K562 (cell line): ENCODE results near the gene KIAA1614. TPM values are rescaled to one million over a fixed set of nuclear protein-coding genes. Genes with fewer than 3 reads are reported as not detected.

ENCODE experiments used
- ATAC-seq: fragments of 200-7000 bp; cut with Tn5 transposase; 3 replicates; pipeline ENCODE4 v1.9.1; 2020; ENCODE audit warnings: moderate library complexity
- BruUV-seq: library from RNA; stranded (reverse); fragments of 400-500 nt; replicated peaks from 2 replicates; lab custom pipeline; 2021; lab: Mats Ljungman, UMichigan
- CTCF ChIA-PET: fragments of 300-600 bp; formaldehyde crosslinking; extraction: SDS; loops from one replicate; lab custom pipeline; 2021; ENCODE audit warnings: low intra/inter-chr PET ratio; lab: Yijun Ruan, JAX
- POLR2A ChIA-PET: fragments of 300-600, 350-650 bp; sonication (Branson Sonifier 250); formaldehyde crosslinking; extraction: SDS; loops from one replicate; lab custom pipeline; 2021; ENCODE audit warnings: antibody characterized with exemption, inconsistent platforms; lab: Yijun Ruan, JAX
- DNase-seq, 4 experiments: peaks; one replicate each; pipeline versions ENCODE4 v3.0.0 to v3.0.0-alpha.2; 2011 to 2018; ENCODE audit warnings: low spot score in 3 of 4, mixed read lengths in 3 of 4; ENCODE audit errors: extremely low read depth in 1 of 4
- FAIRE-seq: peaks from 2 replicates; lab custom pipeline; 2011; peaks lifted over from hg19 to GRCh38; lab: Jason Lieb, UNC
- H2AFZ ChIP-seq: 2 replicates; pipeline ENCODE4 v1.6.0; 2011; ENCODE audit warnings: low read depth, low read length, control low read depth, inconsistent platforms
- H3K27ac ChIP-seq: fragments of 200-600 bp; 3 replicates; pipeline ENCODE4 v1.8.0; 2011; ENCODE audit warnings: low read depth, mild to moderate bottlenecking, control low read depth, inconsistent platforms, low read length, moderate library complexity, mixed read lengths; ENCODE audit errors: extremely low read depth
- H3K27me3 ChIP-seq, 2 experiments: fragments of 300-600 bp in 1 of 2; 2 replicates in 1 of 2; 3 replicates in 1 of 2; pipeline versions ENCODE4 v1.6.0 to v1.8.0; 2011; ENCODE audit warnings: inconsistent platforms in 2 of 2, low read length in 2 of 2, mild to moderate bottlenecking in 1 of 2, mixed read lengths in 1 of 2, moderate library complexity in 1 of 2; ENCODE audit not compliant: control insufficient read depth in 2 of 2, insufficient read depth in 2 of 2
- H3K36me3 ChIP-seq: fragments of 300-600 bp; 3 replicates; pipeline ENCODE4 v1.8.0; 2011; ENCODE audit warnings: mild to moderate bottlenecking, low read length, inconsistent platforms; ENCODE audit not compliant: control insufficient read depth, insufficient read depth
- H3K4me1 ChIP-seq, 2 experiments: fragments of 200-600 bp in 1 of 2; replicated peaks in 1 of 2; 2 replicates in 1 of 2; 3 replicates in 1 of 2; pipeline versions ENCODE4 v1.5.1 to v1.8.0; 2011; ENCODE audit warnings: inconsistent platforms in 2 of 2, low read length in 2 of 2, mild to moderate bottlenecking in 1 of 2, mixed read lengths in 1 of 2, moderate library complexity in 1 of 2; ENCODE audit not compliant: control insufficient read depth in 2 of 2, insufficient read depth in 2 of 2
- H3K4me2 ChIP-seq: 2 replicates; pipeline ENCODE4 v1.6.1; 2011; ENCODE audit warnings: low read length, control low read depth, inconsistent platforms, mixed read lengths; ENCODE audit not compliant: insufficient read depth
- H3K4me3 ChIP-seq: fragments of 200-600 bp; sonication (generic), shearing (Covaris generic); 2 replicates; pipeline ENCODE4 v1.5.1; 2016; ENCODE audit warnings: control low read depth, inconsistent platforms
- H3K79me2 ChIP-seq: fragments of 200-600 bp; 3 replicates; pipeline ENCODE4 v1.8.0; 2011; ENCODE audit warnings: low read length, inconsistent platforms; ENCODE audit not compliant: control insufficient read depth, insufficient read depth
- H3K9ac ChIP-seq, 2 experiments: 2 replicates each; pipeline versions ENCODE4 v1.6.0 to v1.6.1; 2011; ENCODE audit warnings: low read depth in 2 of 2, low read length in 2 of 2, control low read depth in 1 of 2, inconsistent platforms in 1 of 2, mild to moderate bottlenecking in 1 of 2, mixed read lengths in 1 of 2; ENCODE audit not compliant: insufficient read depth in 1 of 2
- H3K9me1 ChIP-seq: one replicate; pipeline ENCODE4 v1.6.0; 2011; ENCODE audit warnings: inconsistent platforms, mild to moderate bottlenecking, low read length, moderate library complexity; ENCODE audit not compliant: control insufficient read depth, insufficient read depth
- H3K9me3 ChIP-seq: replicated peaks from 2 replicates; pipeline ENCODE4 v1.5.1; 2011; ENCODE audit warnings: low read depth, low read length, inconsistent platforms; ENCODE audit not compliant: control insufficient read depth, insufficient read depth
- H4K20me1 ChIP-seq: replicated peaks from 2 replicates; pipeline ENCODE4 v1.6.1; 2011; ENCODE audit warnings: low read length, inconsistent platforms, mixed read lengths; ENCODE audit not compliant: control insufficient read depth, insufficient read depth
- CBFA2T3 ChIP-seq: fragments of 450-650 bp; IDR thresholded peaks from 2 replicates; pipeline ENCODE4 v1.6.1; 2017
- ESRRA ChIP-seq: fragments of 450-650 bp; IDR thresholded peaks from 2 replicates; pipeline ENCODE4 v1.6.1; 2014; ENCODE audit warnings: low read depth, mild to moderate bottlenecking, moderate library complexity, borderline replicate concordance
- ETV5 ChIP-seq: sonication (generic); formaldehyde crosslinking; IDR thresholded peaks from 2 replicates; pipeline ENCODE4 v1.4.0; 2020; ENCODE audit warnings: low read depth, mild to moderate bottlenecking, missing genetic modification reagents
- ETV6 ChIP-seq, 3 experiments: fragments of 150-350 bp in 1 of 3; sonication (generic) in 1 of 3; formaldehyde crosslinking in 1 of 3; IDR thresholded peaks; 2 replicates each; pipeline versions ENCODE4 v1.6.1 to v1.8.0; 2014 to 2022; ENCODE audit warnings: borderline replicate concordance in 2 of 3, low read depth in 2 of 3, antibody characterized with exemption in 1 of 3, low read length in 1 of 3, mild to moderate bottlenecking in 1 of 3, missing genetic modification reagents in 1 of 3
- GABPB1 ChIP-seq: sonication (generic); formaldehyde crosslinking; IDR thresholded peaks from 2 replicates; pipeline ENCODE4 v1.8.0; 2022; ENCODE audit warnings: mild to moderate bottlenecking, missing genetic modification reagents
- HMGN3 ChIP-seq: IDR thresholded peaks from 2 replicates; pipeline ENCODE4 v1.6.1; 2011; ENCODE audit warnings: borderline replicate concordance, low read depth, mild to moderate bottlenecking, mixed read lengths, low read length; ENCODE audit not compliant: insufficient read length; ENCODE audit errors: extremely low read depth
- MECOM ChIP-seq: fragments of 250-450 bp; sonication (Bioruptor Pico); IDR thresholded peaks from 2 replicates; pipeline ENCODE4 v1.8.0; 2022; ENCODE audit warnings: inconsistent platforms
- MEIS2 ChIP-seq: fragments of 450-650 bp; IDR thresholded peaks from 2 replicates; pipeline ENCODE4 v1.6.1; 2014; ENCODE audit warnings: mild to moderate bottlenecking; ENCODE audit not compliant: partially characterized antibody
- MTF1 ChIP-seq: fragments of 250-450 bp; sonication (Bioruptor Pico); IDR thresholded peaks from 2 replicates; pipeline ENCODE4 v1.9.0; 2021; ENCODE audit warnings: moderate library complexity, mild to moderate bottlenecking, inconsistent platforms, borderline replicate concordance
- MYNN ChIP-seq, 2 experiments: sonication (generic); formaldehyde crosslinking in 1 of 2; IDR thresholded peaks; 2 replicates each; pipeline versions ENCODE4 v1.5.0 to v1.6.1; 2016 to 2020; ENCODE audit warnings: antibody characterized with exemption in 1 of 2, missing genetic modification reagents in 1 of 2
- NUFIP1 ChIP-seq: fragments of 450-650 bp; IDR thresholded peaks from 2 replicates; pipeline ENCODE4 v1.6.1; 2018; ENCODE audit not compliant: partially characterized antibody
- PCBP1 ChIP-seq: fragments of 200-400 bp; formaldehyde crosslinking; IDR thresholded peaks from 2 replicates; pipeline ENCODE4 v1.6.1; 2018; ENCODE audit warnings: mild to moderate bottlenecking, low read depth, low read length; ENCODE audit not compliant: poor library complexity, severe bottlenecking
- SMAD4 ChIP-seq: fragments of 250-450 bp; sonication (Bioruptor Pico); conservative IDR thresholded peaks from 2 replicates; pipeline ENCODE4 v1.8.0; 2021; ENCODE audit warnings: inconsistent platforms, mild to moderate bottlenecking, moderate library complexity
- ZKSCAN1 ChIP-seq: fragments of 150-350 bp; IDR thresholded peaks from 2 replicates; pipeline ENCODE4 v1.6.1; 2016; ENCODE audit warnings: low read depth, low read length
- ZNF431 ChIP-seq: sonication (generic); formaldehyde crosslinking; IDR thresholded peaks from 2 replicates; pipeline ENCODE4 v1.8.0; 2022; ENCODE audit warnings: mild to moderate bottlenecking, missing genetic modification reagents
- WGBS: fragments of 100-300 bp; shearing (Covaris generic); methylation state at CpG from one replicate; pipeline ENCODE4 v1.1.6; 2016; ENCODE audit warnings: low coverage, mixed read lengths; ENCODE audit not compliant: insufficient coverage; ENCODE audit errors: missing lambda C conversion rate; 5-methylcytosine and 5-hydroxymethylcytosine counted together
- in situ Hi-C: fragments of 300-500 bp; cut with MboI; formaldehyde crosslinking; loops from 4 replicates; pipeline ENCODE4 v1.15.0; 2018; ENCODE audit warnings: inconsistent platforms, mixed read lengths
- intact Hi-C: fragments of 100-400 bp; cut with micrococcal nuclease; formaldehyde crosslinking; loops from 2 replicates; pipeline ENCODE4 v1.14.2; 2022
- polyA plus RNA-seq, 8 experiments: library from polyadenylated mRNA; depleted of rRNA in 4 of 8; stranded (reverse) in 5 of 8; unstranded in 3 of 8; fragments of >200 nt; fragmentation: Nextera tagmentation in 2 of 8; fragmentation: Illumina TruSeq in 1 of 8; extraction: Ambion mirVana in 2 of 8; extraction: Trizol in 1 of 8; gene quantifications; 2 replicates each; pipeline versions ENCODE4 v1.2.1 to v1.2.3, GENCODE V29; 2011 to 2014; ENCODE audit warnings: inconsistent platforms in 1 of 8, missing spikeins in 1 of 8
- total RNA-seq, 7 experiments: library from RNA; depleted of rRNA in 6 of 7; stranded (reverse); fragments of >200 nt in 6 of 7; fragmentation: Illumina TruSeq in 2 of 7; extraction: Trizol in 2 of 7; gene quantifications; 2 replicates each; pipeline versions ENCODE4 v1.2.1 to v1.2.3, GENCODE V29; 2011 to 2021; ENCODE audit warnings: low replicate concordance in 1 of 7
- TF ChIP-seq, protein P1 (sequence below): conservative IDR thresholded peaks from 2 replicates; pipeline ENCODE4 v1.6.1; 2011; ENCODE audit warnings: low read depth, mild to moderate bottlenecking, low read length; ENCODE audit not compliant: control insufficient read depth
- TF ChIP-seq, protein P2 (sequence below): IDR thresholded peaks from 2 replicates; pipeline ENCODE4 v1.6.1; 2011; ENCODE audit not compliant: insufficient read length; ENCODE audit errors: extremely low read depth

The KIAA1614 gene
- total and polyA plus RNA-seq, 9 of the 15 experiments (the other 6 are each of a cell fraction or from before 2014, with no cell fraction given): 0.01 to 1.1 (median 0.15) TPM; not detected in 1

DNA sequence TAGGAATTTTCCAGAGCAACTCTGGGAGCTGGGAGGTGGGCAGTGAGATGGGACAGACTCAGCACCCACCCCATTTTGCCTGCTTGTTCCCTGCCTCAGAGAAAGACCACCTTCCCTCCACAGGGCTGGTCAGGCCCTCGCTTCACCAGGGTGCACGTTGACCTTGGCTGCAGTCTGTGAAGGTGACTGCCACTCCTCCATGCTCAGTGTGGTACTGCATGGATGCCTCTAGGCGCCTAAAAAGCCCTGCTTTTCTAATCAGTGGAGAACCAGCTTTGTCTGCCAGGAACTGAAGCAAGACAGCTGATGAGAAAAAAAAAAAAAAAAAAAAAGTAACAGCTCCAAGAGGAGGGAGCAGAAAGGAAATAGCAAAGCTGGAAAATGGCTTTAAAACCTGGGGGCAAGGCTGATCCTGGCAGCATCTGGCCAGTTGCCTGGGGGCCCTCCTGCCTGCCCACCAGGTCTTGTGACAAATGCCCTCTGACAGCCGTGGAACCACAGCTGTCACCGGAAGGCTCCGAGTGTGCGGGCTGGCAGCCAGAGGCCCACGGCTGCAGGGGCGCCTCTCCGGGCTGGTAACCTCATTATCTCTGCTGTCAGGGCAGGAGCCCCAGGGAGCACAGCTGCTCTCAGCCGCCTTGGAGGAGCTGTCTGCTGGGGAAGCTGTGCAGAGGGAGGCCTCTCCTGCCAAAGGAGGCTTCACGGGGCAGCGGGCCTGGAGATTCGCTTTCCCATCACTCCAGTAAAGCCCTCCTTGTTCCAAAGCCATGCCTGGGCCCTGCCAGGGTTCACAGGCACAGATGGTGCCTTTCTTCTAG, 13.7 kb downstream of the KIAA1614 start:
- peak overlapping the region in 1 of 2 experiments; percentile 40; a peak in 2 of 4 replicates for H3K9ac ChIP-seq
- no peaks in the 10 kb centered on the region for H3K27me3 ChIP-seq
- H3K36me3 ChIP-seq: no peaks in the 10 kb centered on the region
- peak; percentile 65 for ATAC-seq
- WGBS: 20% methylated on average over 14 of the region's 14 CpGs
- peaks cover 29 to 38% of the 10 kb centered on the region in 2 experiments; a peak in 4 of 5 replicates for H3K4me1 ChIP-seq
- no peak overlapping the region for H3K4me3 ChIP-seq
- CTCF ChIA-PET: no interaction called here
- no peaks in the 10 kb centered on the region for H3K9me1 ChIP-seq
- in situ Hi-C loops (no loop called here), intact Hi-C loops (loop anchor here (5.0 kb wide), 1 partner anchor 161 kb away; the partner anchor contains the start of gene IER5)
- no peak overlapping the region for H3K27ac ChIP-seq
- peak overlapping the region; percentile 51; the same call in 1 of the 2 replicates for H3K4me2 ChIP-seq
- H2AFZ ChIP-seq: peak overlapping the region; percentile 51; the same call in 1 of the 2 replicates
- peak in 2 of 4 experiments; percentile 68 to 73 for DNase-seq
- peak; percentile 59 for FAIRE-seq
- 0 out of 2 replicates have a peak, but pooled peaks cover 5% of the 10 kb centered on the region for H4K20me1 ChIP-seq
- BruUV-seq: no TSS peak
- no peaks in the 10 kb centered on the region for H3K9me3 ChIP-seq
- H3K79me2 ChIP-seq: no peaks in the 10 kb centered on the region
- POLR2A ChIA-PET: interaction anchor here (0.6 to 1.3 kb wide), 4 partner anchors 10 to 322 kb away, joined by 3 read pairs; no protein-coding TSS in a partner anchor
- TF ChIP-seq NUFIP1: no peak
- TF ChIP-seq ESRRA: peak; percentile 57
- TF ChIP-seq ETV6 (IDR thresholded peaks at IDR 0.05; ENCODE audit: borderline replicate concordance in 1 of 2, low read depth in 2 of 2, low read length in 1 of 2): no peak
- TF ChIP-seq ETV6 (CRISPR knock-in tag; IDR thresholded peaks at IDR 0.05; ENCODE audit: borderline replicate concordance): no peak
- peak; percentile 70 for TF ChIP-seq CBFA2T3
- TF ChIP-seq, protein P1, sequence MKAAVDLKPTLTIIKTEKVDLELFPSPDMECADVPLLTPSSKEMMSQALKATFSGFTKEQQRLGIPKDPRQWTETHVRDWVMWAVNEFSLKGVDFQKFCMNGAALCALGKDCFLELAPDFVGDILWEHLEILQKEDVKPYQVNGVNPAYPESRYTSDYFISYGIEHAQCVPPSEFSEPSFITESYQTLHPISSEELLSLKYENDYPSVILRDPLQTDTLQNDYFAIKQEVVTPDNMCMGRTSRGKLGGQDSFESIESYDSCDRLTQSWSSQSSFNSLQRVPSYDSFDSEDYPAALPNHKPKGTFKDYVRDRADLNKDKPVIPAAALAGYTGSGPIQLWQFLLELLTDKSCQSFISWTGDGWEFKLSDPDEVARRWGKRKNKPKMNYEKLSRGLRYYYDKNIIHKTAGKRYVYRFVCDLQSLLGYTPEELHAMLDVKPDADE: no peak
- 0 out of 2 replicates have a peak, but pooled peaks have one; percentile 40 for TF ChIP-seq SMAD4 (CRISPR knock-in tag)
- TF ChIP-seq, protein P2, sequence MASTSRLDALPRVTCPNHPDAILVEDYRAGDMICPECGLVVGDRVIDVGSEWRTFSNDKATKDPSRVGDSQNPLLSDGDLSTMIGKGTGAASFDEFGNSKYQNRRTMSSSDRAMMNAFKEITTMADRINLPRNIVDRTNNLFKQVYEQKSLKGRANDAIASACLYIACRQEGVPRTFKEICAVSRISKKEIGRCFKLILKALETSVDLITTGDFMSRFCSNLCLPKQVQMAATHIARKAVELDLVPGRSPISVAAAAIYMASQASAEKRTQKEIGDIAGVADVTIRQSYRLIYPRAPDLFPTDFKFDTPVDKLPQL: no peak
- 0 out of 2 replicates have a peak, but pooled peaks have one; percentile 44 for TF ChIP-seq MYNN (IDR thresholded peaks at IDR 0.05)
- TF ChIP-seq MYNN (CRISPR knock-in tag; IDR thresholded peaks at IDR 0.05): no peak
- TF ChIP-seq ZKSCAN1: no peak
- TF ChIP-seq ETV5: no peak
- TF ChIP-seq GABPB1 (CRISPR knock-in tag): no peak
- no peak for TF ChIP-seq MTF1 (CRISPR knock-in tag)
- TF ChIP-seq MECOM (CRISPR knock-in tag): no peak
- TF ChIP-seq PCBP1: no peak
- peak; percentile 31 for TF ChIP-seq MEIS2
- TF ChIP-seq ZNF431 (CRISPR knock-in tag): no peak
- TF ChIP-seq HMGN3: peak; percentile 25
